ENCODE data around the gene PLAU. TPM values are rescaled to one million over a fixed set of nuclear protein-coding genes. Genes with fewer than 3 reads are reported as not detected.

The PLAU gene
- total and polyA plus RNA-seq, 2 of the 13 experiments (the other 11 are each of a cell fraction or from before 2014, with no cell fraction given): 0.45 to 11.2 TPM

DNA sequence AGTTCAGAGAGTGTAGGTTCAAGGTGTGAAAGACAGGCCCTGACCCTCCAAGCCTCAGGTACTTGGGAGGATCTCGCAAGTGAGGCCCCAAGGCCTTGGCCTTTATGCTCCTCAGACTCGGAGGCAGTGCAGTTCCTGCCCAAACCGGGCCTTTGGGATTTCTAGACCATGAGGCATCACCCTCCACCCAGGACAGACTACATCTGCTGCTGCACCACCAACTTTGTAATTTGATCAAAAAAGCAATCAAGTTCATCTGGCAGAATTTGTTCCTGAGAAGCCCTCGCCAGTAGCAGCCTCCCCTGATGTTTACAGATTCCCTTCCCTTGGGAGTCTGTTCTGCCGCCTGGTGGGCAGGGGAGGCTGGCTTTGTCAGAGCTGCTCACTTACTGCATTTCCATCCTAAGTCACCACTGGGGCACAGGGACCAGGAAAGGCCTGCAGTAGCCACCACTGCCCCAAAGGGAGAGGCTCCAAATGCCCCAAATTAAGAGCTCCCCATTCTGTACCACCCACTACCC is 38.7 kb upstream of the PLAU start:
- H3K27ac ChIP-seq (ENCODE audit: extremely low read length, insufficient read depth, low read length): peak overlapping the region; percentile 14
- peaks cover 13% of the 10 kb centered on the region; the same call in 1 of the 2 replicates for H4K20me1 ChIP-seq (ENCODE audit: insufficient read depth, low read length)
- H3K9me3 ChIP-seq (ENCODE audit: low read length): no peaks in the 10 kb centered on the region
- 58% methylated on average over 4 of the region's 5 CpGs for WGBS (ENCODE audit: low lambda C conversion rate)
- in situ Hi-C loops (cut with HindIII; ENCODE audit: extremely low pct_ligation_motif_present, low pct_unique_long_range_greater_than_20kb): no loop called here
- H3K27me3 ChIP-seq (ENCODE audit: control insufficient read depth in 1 of 2, insufficient read depth in 2 of 2, low read length in 2 of 2): no peaks in the 10 kb centered on the region; a peak in 2 of 5 replicates
- ATAC-seq: peak; percentile 51
- DNase-seq (ENCODE audit: low spot score): no peak
- POLR2A ChIA-PET: no interaction called here
- no peak overlapping the region for H2AFZ ChIP-seq (ENCODE audit: low read length)
- FAIRE-seq: no peak
- peak overlapping the region; percentile 71 for H3K4me2 ChIP-seq (ENCODE audit: low read depth, low read length)
- CTCF ChIA-PET (ENCODE audit: low intra/inter-chr PET ratio, low total read pairs): no interaction called here
- peak overlapping the region in 1 of 3 experiments; percentile 63; a peak in 1 of 6 replicates for H3K4me3 ChIP-seq (replicated peaks in 1 of 3; ENCODE audit: insufficient read depth in 1 of 3, low read depth in 2 of 3, low read length in 3 of 3)
- TSS peak; percentile 43 for BruUV-seq (replicated peaks)
- H3K79me2 ChIP-seq (ENCODE audit: insufficient read depth, low read length): peaks cover 20% of the 10 kb centered on the region
- intact Hi-C loops (cut with micrococcal nuclease; ENCODE audit: unreplicated experiment): no loop called here
- peaks cover 2 to 27% of the 10 kb centered on the region in 2 experiments; a peak in 3 of 5 replicates for H3K36me3 ChIP-seq (replicated peaks in 1 of 2; ENCODE audit: control insufficient read depth in 1 of 2, insufficient read depth in 2 of 2, low read length in 2 of 2)
- peaks cover 44% of the 10 kb centered on the region for H3K4me1 ChIP-seq (ENCODE audit: insufficient read depth, low read length)
- H3K9ac ChIP-seq (ENCODE audit: insufficient read depth, low read depth, low read length): no peak overlapping the region
- no peak for TF ChIP-seq ETV5 (CRISPR knock-in tag; IDR thresholded peaks at IDR 0.05; ENCODE audit: borderline replicate concordance)
- TF ChIP-seq, protein P1, sequence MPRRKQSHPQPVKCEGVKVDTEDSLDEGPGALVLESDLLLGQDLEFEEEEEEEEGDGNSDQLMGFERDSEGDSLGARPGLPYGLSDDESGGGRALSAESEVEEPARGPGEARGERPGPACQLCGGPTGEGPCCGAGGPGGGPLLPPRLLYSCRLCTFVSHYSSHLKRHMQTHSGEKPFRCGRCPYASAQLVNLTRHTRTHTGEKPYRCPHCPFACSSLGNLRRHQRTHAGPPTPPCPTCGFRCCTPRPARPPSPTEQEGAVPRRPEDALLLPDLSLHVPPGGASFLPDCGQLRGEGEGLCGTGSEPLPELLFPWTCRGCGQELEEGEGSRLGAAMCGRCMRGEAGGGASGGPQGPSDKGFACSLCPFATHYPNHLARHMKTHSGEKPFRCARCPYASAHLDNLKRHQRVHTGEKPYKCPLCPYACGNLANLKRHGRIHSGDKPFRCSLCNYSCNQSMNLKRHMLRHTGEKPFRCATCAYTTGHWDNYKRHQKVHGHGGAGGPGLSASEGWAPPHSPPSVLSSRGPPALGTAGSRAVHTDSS (CRISPR knock-in tag; conservative IDR thresholded peaks at IDR 0.05): no peak
- TF ChIP-seq HIVEP1 (CRISPR knock-in tag; IDR thresholded peaks at IDR 0.05): no peak
- no peak for TF ChIP-seq AKAP8 (CRISPR knock-in tag; IDR thresholded peaks at IDR 0.05)
- TF ChIP-seq SP1 (IDR thresholded peaks at IDR 0.05): no peak
- TF ChIP-seq SP1 (CRISPR knock-in tag; IDR thresholded peaks at IDR 0.05): no peak
- TF ChIP-seq ZNF563 (CRISPR knock-in tag; IDR thresholded peaks at IDR 0.05): no peak
- TF ChIP-seq ZNF841 (CRISPR knock-in tag; IDR thresholded peaks at IDR 0.05; ENCODE audit: borderline replicate concordance): no peak
- no peak for TF ChIP-seq ARNTL (CRISPR knock-in tag; IDR thresholded peaks at IDR 0.05)
- TF ChIP-seq PLRG1 (conservative IDR thresholded peaks at IDR 0.05): no peak
- TF ChIP-seq ZNF264 (CRISPR knock-in tag; IDR thresholded peaks at IDR 0.05): no peak
- TF ChIP-seq, protein P2, sequence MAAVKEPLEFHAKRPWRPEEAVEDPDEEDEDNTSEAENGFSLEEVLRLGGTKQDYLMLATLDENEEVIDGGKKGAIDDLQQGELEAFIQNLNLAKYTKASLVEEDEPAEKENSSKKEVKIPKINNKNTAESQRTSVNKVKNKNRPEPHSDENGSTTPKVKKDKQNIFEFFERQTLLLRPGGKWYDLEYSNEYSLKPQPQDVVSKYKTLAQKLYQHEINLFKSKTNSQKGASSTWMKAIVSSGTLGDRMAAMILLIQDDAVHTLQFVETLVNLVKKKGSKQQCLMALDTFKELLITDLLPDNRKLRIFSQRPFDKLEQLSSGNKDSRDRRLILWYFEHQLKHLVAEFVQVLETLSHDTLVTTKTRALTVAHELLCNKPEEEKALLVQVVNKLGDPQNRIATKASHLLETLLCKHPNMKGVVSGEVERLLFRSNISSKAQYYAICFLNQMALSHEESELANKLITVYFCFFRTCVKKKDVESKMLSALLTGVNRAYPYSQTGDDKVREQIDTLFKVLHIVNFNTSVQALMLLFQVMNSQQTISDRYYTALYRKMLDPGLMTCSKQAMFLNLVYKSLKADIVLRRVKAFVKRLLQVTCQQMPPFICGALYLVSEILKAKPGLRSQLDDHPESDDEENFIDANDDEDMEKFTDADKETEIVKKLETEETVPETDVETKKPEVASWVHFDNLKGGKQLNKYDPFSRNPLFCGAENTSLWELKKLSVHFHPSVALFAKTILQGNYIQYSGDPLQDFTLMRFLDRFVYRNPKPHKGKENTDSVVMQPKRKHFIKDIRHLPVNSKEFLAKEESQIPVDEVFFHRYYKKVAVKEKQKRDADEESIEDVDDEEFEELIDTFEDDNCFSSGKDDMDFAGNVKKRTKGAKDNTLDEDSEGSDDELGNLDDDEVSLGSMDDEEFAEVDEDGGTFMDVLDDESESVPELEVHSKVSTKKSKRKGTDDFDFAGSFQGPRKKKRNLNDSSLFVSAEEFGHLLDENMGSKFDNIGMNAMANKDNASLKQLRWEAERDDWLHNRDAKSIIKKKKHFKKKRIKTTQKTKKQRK (IDR thresholded peaks at IDR 0.05; ENCODE audit: low read length): no peak
- TF ChIP-seq KDM5A (IDR thresholded peaks at IDR 0.05; ENCODE audit: borderline replicate concordance, low read length): no peak
- no peak for TF ChIP-seq ZNF263 (CRISPR knock-in tag; IDR thresholded peaks at IDR 0.05)
- TF ChIP-seq TSC22D2 (CRISPR knock-in tag; IDR thresholded peaks at IDR 0.05; ENCODE audit: borderline replicate concordance): no peak
- no peak for TF ChIP-seq ZFP36L1 (CRISPR knock-in tag; IDR thresholded peaks at IDR 0.05)
- no peak for TF ChIP-seq ZNF850 (CRISPR knock-in tag; conservative IDR thresholded peaks at IDR 0.05)
- peak; percentile 16; the same call in 1 of the 2 replicates for TF ChIP-seq SMC3 (IDR thresholded peaks at IDR 0.05; ENCODE audit: low read length)
- no peak for TF ChIP-seq MED8 (CRISPR knock-in tag; IDR thresholded peaks at IDR 0.05; ENCODE audit: insufficient replicate concordance)
- TF ChIP-seq, protein P3, sequence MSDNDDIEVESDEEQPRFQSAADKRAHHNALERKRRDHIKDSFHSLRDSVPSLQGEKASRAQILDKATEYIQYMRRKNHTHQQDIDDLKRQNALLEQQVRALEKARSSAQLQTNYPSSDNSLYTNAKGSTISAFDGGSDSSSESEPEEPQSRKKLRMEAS (IDR thresholded peaks at IDR 0.05): no peak
- TF ChIP-seq, protein P4, sequence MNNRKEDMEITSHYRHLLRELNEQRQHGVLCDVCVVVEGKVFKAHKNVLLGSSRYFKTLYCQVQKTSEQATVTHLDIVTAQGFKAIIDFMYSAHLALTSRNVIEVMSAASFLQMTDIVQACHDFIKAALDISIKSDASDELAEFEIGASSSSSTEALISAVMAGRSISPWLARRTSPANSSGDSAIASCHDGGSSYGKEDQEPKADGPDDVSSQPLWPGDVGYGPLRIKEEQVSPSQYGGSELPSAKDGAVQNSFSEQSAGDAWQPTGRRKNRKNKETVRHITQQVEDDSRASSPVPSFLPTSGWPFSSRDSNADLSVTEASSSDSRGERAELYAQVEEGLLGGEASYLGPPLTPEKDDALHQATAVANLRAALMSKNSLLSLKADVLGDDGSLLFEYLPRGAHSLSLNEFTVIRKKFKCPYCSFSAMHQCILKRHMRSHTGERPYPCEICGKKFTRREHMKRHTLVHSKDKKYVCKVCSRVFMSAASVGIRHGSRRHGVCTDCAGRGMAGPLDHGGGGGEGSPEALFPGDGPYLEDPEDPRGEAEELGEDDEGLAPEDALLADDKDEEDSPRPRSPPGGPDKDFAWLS (CRISPR knock-in tag; IDR thresholded peaks at IDR 0.05; ENCODE audit: borderline replicate concordance): no peak
